Uterus (tissue), 2 donors: ENCODE measurements around the gene RAB22A.

ENCODE experiments used
- CTCF ChIP-seq, 4 experiments: fragments of 200-600 bp in 2 of 4; fragments of 450-650 bp in 2 of 4; sonication (generic) in 2 of 4; IDR thresholded peaks; one replicate each; pipeline ENCODE4 v1.5.1; 2016 to 2019; ENCODE audit warnings: antibody characterized with exemption in 4 of 4, mild to moderate bottlenecking in 2 of 4, moderate library complexity in 1 of 4
- POLR2A ChIP-seq, 2 donors: fragments of 450-650 bp; IDR thresholded peaks; one replicate each; pipeline ENCODE4 v1.6.1; 2016; ENCODE audit warnings: antibody characterized with exemption in 2 of 2, mild to moderate bottlenecking in 1 of 2, moderate library complexity in 1 of 2

GRCh38 chr20:58289143-58289542 lies 20.4 kb upstream of the RAB22A start:
- no peak for TF ChIP-seq CTCF (IDR thresholded peaks at IDR 0.05)
- no peak for TF ChIP-seq POLR2A (IDR thresholded peaks at IDR 0.05)
